ENCODE results near the gene SPRR5.

The SPRR5 gene

GRCh38 chr1:152917794-152918193 lies 29.2 kb upstream of the SPRR5 start:
- Histone ChIP-seq H3K4me3 (ENCODE audit: low read length) (no peak overlapping the region), H3K36me3 (ENCODE audit: control insufficient read depth, insufficient read depth, low read length, severe bottlenecking) (no peaks in the 10 kb centered on the region), H3K4me1 (ENCODE audit: control insufficient read depth, insufficient read depth, low read length) (no peaks in the 10 kb centered on the region), H3K9ac (ENCODE audit: low read length) (no peak overlapping the region), H3K9me3 (ENCODE audit: control insufficient read depth, low read length) (peaks cover 2% of the 10 kb centered on the region), H3K27me3 (replicated peaks; ENCODE audit: control insufficient read depth, insufficient read depth, low read length) (no peaks in the 10 kb centered on the region)
- DNase-seq (ENCODE audit: low read depth) = no peak

GRCh38 chr1:152919071-152919470 lies 27.9 kb upstream of the SPRR5 start:
- no peak overlapping the region for H3K9ac ChIP-seq (ENCODE audit: low read length)
- no peaks in the 10 kb centered on the region for H3K27me3 ChIP-seq (replicated peaks; ENCODE audit: control insufficient read depth, insufficient read depth, low read length)
- no peaks in the 10 kb centered on the region for H3K36me3 ChIP-seq (ENCODE audit: control insufficient read depth, insufficient read depth, low read length, severe bottlenecking)
- H3K4me1 ChIP-seq (ENCODE audit: control insufficient read depth, insufficient read depth, low read length) = no peaks in the 10 kb centered on the region
- H3K9me3 ChIP-seq (ENCODE audit: control insufficient read depth, low read length) = peaks cover 2% of the 10 kb centered on the region
- H3K4me3 ChIP-seq (ENCODE audit: low read length) = no peak overlapping the region
- DNase-seq (ENCODE audit: low read depth) = no peak

GRCh38 chr1:152924191-152924590 lies 22.8 kb upstream of the SPRR5 start:
- Histone ChIP-seq H3K4me1 (ENCODE audit: control insufficient read depth, insufficient read depth, low read length) (no peaks in the 10 kb centered on the region), H3K27me3 (replicated peaks; ENCODE audit: control insufficient read depth, insufficient read depth, low read length) (no peaks in the 10 kb centered on the region), H3K9me3 (ENCODE audit: control insufficient read depth, low read length) (no peaks in the 10 kb centered on the region), H3K9ac (ENCODE audit: low read length) (no peak overlapping the region), H3K4me3 (ENCODE audit: low read length) (no peak overlapping the region), H3K36me3 (ENCODE audit: control insufficient read depth, insufficient read depth, low read length, severe bottlenecking) (no peaks in the 10 kb centered on the region)
- no peak for DNase-seq (ENCODE audit: low read depth)

- no peaks in the 10 kb centered on the region for H3K36me3 ChIP-seq (ENCODE audit: control insufficient read depth, insufficient read depth, low read length, severe bottlenecking)
- no peak overlapping the region for H3K4me3 ChIP-seq (ENCODE audit: low read length)
- DNase-seq (ENCODE audit: low read depth) = no peak
- no peak overlapping the region for H3K9ac ChIP-seq (ENCODE audit: low read length)
- no peaks in the 10 kb centered on the region for H3K4me1 ChIP-seq (ENCODE audit: control insufficient read depth, insufficient read depth, low read length)
- H3K27me3 ChIP-seq (replicated peaks; ENCODE audit: control insufficient read depth, insufficient read depth, low read length) = no peaks in the 10 kb centered on the region
- H3K9me3 ChIP-seq (ENCODE audit: control insufficient read depth, low read length) = no peaks in the 10 kb centered on the region
Observed at GRCh38 chr1:152926091-152926490, 20.9 kb upstream of the SPRR5 start.

GRCh38 chr1:152928671-152929070 lies 18.3 kb upstream of the SPRR5 start:
- Histone ChIP-seq H3K27me3 (replicated peaks; ENCODE audit: control insufficient read depth, insufficient read depth, low read length) (no peaks in the 10 kb centered on the region), H3K36me3 (ENCODE audit: control insufficient read depth, insufficient read depth, low read length, severe bottlenecking) (no peaks in the 10 kb centered on the region)

GRCh38 chr1:152932170-152932811 lies 14.7 kb upstream of the SPRR5 start:
- H3K4me3 ChIP-seq (ENCODE audit: low read length) = no peak overlapping the region
- no peaks in the 10 kb centered on the region for H3K9me3 ChIP-seq (ENCODE audit: control insufficient read depth, low read length)
- H3K27me3 ChIP-seq (replicated peaks; ENCODE audit: control insufficient read depth, insufficient read depth, low read length) = peaks cover 12% of the 10 kb centered on the region
- no peaks in the 10 kb centered on the region for H3K36me3 ChIP-seq (ENCODE audit: control insufficient read depth, insufficient read depth, low read length, severe bottlenecking)
- no peak overlapping the region for H3K9ac ChIP-seq (ENCODE audit: low read length)
- DNase-seq (ENCODE audit: low read depth) = no peak
- H3K4me1 ChIP-seq (ENCODE audit: control insufficient read depth, insufficient read depth, low read length) = no peaks in the 10 kb centered on the region

More at GRCh38 chr1:152928671-152929070, 18.3 kb upstream of the SPRR5 start:
- Histone ChIP-seq H3K4me3 (ENCODE audit: low read length) (no peak overlapping the region), H3K9me3 (ENCODE audit: control insufficient read depth, low read length) (no peaks in the 10 kb centered on the region), H3K4me1 (ENCODE audit: control insufficient read depth, insufficient read depth, low read length) (no peaks in the 10 kb centered on the region), H3K9ac (ENCODE audit: low read length) (no peak overlapping the region)
- no peak for DNase-seq (ENCODE audit: low read depth)

- DNase-seq (ENCODE audit: low read depth) = no peak
- Histone ChIP-seq H3K4me3 (ENCODE audit: low read length) (no peak overlapping the region), H3K9me3 (ENCODE audit: control insufficient read depth, low read length) (no peaks in the 10 kb centered on the region), H3K4me1 (ENCODE audit: control insufficient read depth, insufficient read depth, low read length) (no peaks in the 10 kb centered on the region), H3K27me3 (replicated peaks; ENCODE audit: control insufficient read depth, insufficient read depth, low read length) (peaks cover 12% of the 10 kb centered on the region), H3K36me3 (ENCODE audit: control insufficient read depth, insufficient read depth, low read length, severe bottlenecking) (no peaks in the 10 kb centered on the region), H3K9ac (ENCODE audit: low read length) (no peak overlapping the region)
Observed at GRCh38 chr1:152933196-152933595, 13.8 kb upstream of the SPRR5 start.

GRCh38 chr1:152940614-152941013 lies 6.4 kb upstream of the SPRR5 start:
- no peaks in the 10 kb centered on the region for H3K4me1 ChIP-seq (ENCODE audit: control insufficient read depth, insufficient read depth, low read length)
- H3K4me3 ChIP-seq (ENCODE audit: low read length) = no peak overlapping the region

GRCh38 chr1:152941037-152941711 lies 5.8 kb upstream of the SPRR5 start:
- H3K4me1 ChIP-seq (ENCODE audit: control insufficient read depth, insufficient read depth, low read length) = no peaks in the 10 kb centered on the region
- no peaks in the 10 kb centered on the region for H3K27me3 ChIP-seq (replicated peaks; ENCODE audit: control insufficient read depth, insufficient read depth, low read length)
- DNase-seq (ENCODE audit: low read depth) = no peak
- H3K9ac ChIP-seq (ENCODE audit: low read length) = no peak overlapping the region
- no peaks in the 10 kb centered on the region for H3K36me3 ChIP-seq (ENCODE audit: control insufficient read depth, insufficient read depth, low read length, severe bottlenecking)
- H3K4me3 ChIP-seq (ENCODE audit: low read length) = no peak overlapping the region
- H3K9me3 ChIP-seq (ENCODE audit: control insufficient read depth, low read length) = no peaks in the 10 kb centered on the region

More at GRCh38 chr1:152940614-152941013, 6.4 kb upstream of the SPRR5 start:
- no peaks in the 10 kb centered on the region for H3K9me3 ChIP-seq (ENCODE audit: control insufficient read depth, low read length)
- no peak for DNase-seq (ENCODE audit: low read depth)
- no peaks in the 10 kb centered on the region for H3K36me3 ChIP-seq (ENCODE audit: control insufficient read depth, insufficient read depth, low read length, severe bottlenecking)
- H3K27me3 ChIP-seq (replicated peaks; ENCODE audit: control insufficient read depth, insufficient read depth, low read length) = no peaks in the 10 kb centered on the region
- H3K9ac ChIP-seq (ENCODE audit: low read length) = no peak overlapping the region

GRCh38 chr1:152942161-152942560 lies 4.8 kb upstream of the SPRR5 start:
- H3K36me3 ChIP-seq (ENCODE audit: control insufficient read depth, insufficient read depth, low read length, severe bottlenecking) = no peaks in the 10 kb centered on the region
- no peaks in the 10 kb centered on the region for H3K9me3 ChIP-seq (ENCODE audit: control insufficient read depth, low read length)
- H3K27me3 ChIP-seq (replicated peaks; ENCODE audit: control insufficient read depth, insufficient read depth, low read length) = peaks cover 8% of the 10 kb centered on the region
- H3K4me1 ChIP-seq (ENCODE audit: control insufficient read depth, insufficient read depth, low read length) = no peaks in the 10 kb centered on the region
- H3K9ac ChIP-seq (ENCODE audit: low read length) = no peak overlapping the region
- DNase-seq (ENCODE audit: low read depth) = no peak
- no peak overlapping the region for H3K4me3 ChIP-seq (ENCODE audit: low read length)

- Histone ChIP-seq H3K9me3 (ENCODE audit: control insufficient read depth, low read length) (no peaks in the 10 kb centered on the region), H3K9ac (ENCODE audit: low read length) (no peak overlapping the region), H3K4me1 (ENCODE audit: control insufficient read depth, insufficient read depth, low read length) (no peaks in the 10 kb centered on the region), H3K36me3 (ENCODE audit: control insufficient read depth, insufficient read depth, low read length, severe bottlenecking) (no peaks in the 10 kb centered on the region), H3K27me3 (replicated peaks; ENCODE audit: control insufficient read depth, insufficient read depth, low read length) (peaks cover 14% of the 10 kb centered on the region), H3K4me3 (ENCODE audit: low read length) (no peak overlapping the region)
- no peak for DNase-seq (ENCODE audit: low read depth)
Observed at GRCh38 chr1:152946248-152946647, 758 bp upstream of the SPRR5 start.
